ENCODE results near the gene NELL2.
"Not testable (repeated sequence)": the region's sequence is repeated elsewhere in the genome, so short reads cannot be mapped to it uniquely, and the experiment has no call there.

NELL2 gene

GRCh38 chr12:44694017-44694416 lies 182.1 kb downstream of the NELL2 start:
- TF ChIP-seq JUND (IDR thresholded peaks at IDR 0.05; ENCODE audit: low read depth), result no peak
- in situ Hi-C loops (cut with HindIII; ENCODE audit: low pct_unique_long_range_greater_than_20kb, low sequenced_read_pairs), result no loop called here
- DNase-seq (ENCODE audit: low read depth in 1 of 2, low spot score in 1 of 2), result no peak

- peak in 1 of 2 experiments; percentile 23 for DNase-seq (ENCODE audit: low read depth in 1 of 2, low spot score in 1 of 2)
- no peak for TF ChIP-seq JUND (IDR thresholded peaks at IDR 0.05; ENCODE audit: low read depth)
- in situ Hi-C loops (cut with HindIII; ENCODE audit: low pct_unique_long_range_greater_than_20kb, low sequenced_read_pairs), result no loop called here
Observed at GRCh38 chr12:44689587-44689986, 186.5 kb downstream of the NELL2 start.

GRCh38 chr12:44686821-44687432 lies 189.2 kb downstream of the NELL2 start:
- in situ Hi-C loops (cut with HindIII; ENCODE audit: low pct_unique_long_range_greater_than_20kb, low sequenced_read_pairs); DNase-seq (ENCODE audit: low read depth in 1 of 2, low spot score in 1 of 2): not testable (repeated sequence)

GRCh38 chr12:44677724-44678123 lies 198.4 kb downstream of the NELL2 start:
- in situ Hi-C loops (cut with HindIII; ENCODE audit: low pct_unique_long_range_greater_than_20kb, low sequenced_read_pairs), result no loop called here
- no peak for TF ChIP-seq JUND (IDR thresholded peaks at IDR 0.05; ENCODE audit: low read depth)
- no peak for DNase-seq (ENCODE audit: low read depth in 1 of 2, low spot score in 1 of 2)

GRCh38 chr12:44674875-44675274 lies 201.2 kb downstream of the NELL2 start:
- no peak for DNase-seq (ENCODE audit: low read depth in 1 of 2, low spot score in 1 of 2)

GRCh38 chr12:44673811-44674210 lies 202.3 kb downstream of the NELL2 start:
- no peak for TF ChIP-seq JUND (IDR thresholded peaks at IDR 0.05; ENCODE audit: low read depth)
- DNase-seq (ENCODE audit: low read depth in 1 of 2, low spot score in 1 of 2), result no peak

More at GRCh38 chr12:44674875-44675274, 201.2 kb downstream of the NELL2 start:
- in situ Hi-C loops (cut with HindIII; ENCODE audit: low pct_unique_long_range_greater_than_20kb, low sequenced_read_pairs), result no loop called here
- no peak for TF ChIP-seq JUND (IDR thresholded peaks at IDR 0.05; ENCODE audit: low read depth)

GRCh38 chr12:44672042-44672441 lies 204.1 kb downstream of the NELL2 start:
- in situ Hi-C loops (cut with HindIII; ENCODE audit: low pct_unique_long_range_greater_than_20kb, low sequenced_read_pairs), result no loop called here
- no peak for TF ChIP-seq JUND (IDR thresholded peaks at IDR 0.05; ENCODE audit: low read depth)
- DNase-seq (ENCODE audit: low read depth in 1 of 2, low spot score in 1 of 2), result no peak

More at GRCh38 chr12:44673811-44674210, 202.3 kb downstream of the NELL2 start:
- in situ Hi-C loops (cut with HindIII; ENCODE audit: low pct_unique_long_range_greater_than_20kb, low sequenced_read_pairs), result no loop called here

GRCh38 chr12:44668443-44668842 lies 207.7 kb downstream of the NELL2 start:
- no peak for DNase-seq (ENCODE audit: low read depth in 1 of 2, low spot score in 1 of 2)
- TF ChIP-seq JUND (IDR thresholded peaks at IDR 0.05; ENCODE audit: low read depth), result no peak
- in situ Hi-C loops (cut with HindIII; ENCODE audit: low pct_unique_long_range_greater_than_20kb, low sequenced_read_pairs), result no loop called here

- no peak for DNase-seq (ENCODE audit: low read depth in 1 of 2, low spot score in 1 of 2)
- in situ Hi-C loops (cut with HindIII; ENCODE audit: low pct_unique_long_range_greater_than_20kb, low sequenced_read_pairs), result no loop called here
- TF ChIP-seq JUND (IDR thresholded peaks at IDR 0.05; ENCODE audit: low read depth), result no peak
Observed at GRCh38 chr12:44667461-44667860, 208.7 kb downstream of the NELL2 start.

GRCh38 chr12:44663291-44663690 lies 212.8 kb downstream of the NELL2 start:
- TF ChIP-seq JUND (IDR thresholded peaks at IDR 0.05; ENCODE audit: low read depth), result no peak
- no peak for DNase-seq (ENCODE audit: low read depth in 1 of 2, low spot score in 1 of 2)
- in situ Hi-C loops (cut with HindIII; ENCODE audit: low pct_unique_long_range_greater_than_20kb, low sequenced_read_pairs), result no loop called here

- in situ Hi-C loops (cut with HindIII; ENCODE audit: low pct_unique_long_range_greater_than_20kb, low sequenced_read_pairs), result no loop called here
- DNase-seq (ENCODE audit: low read depth in 1 of 2, low spot score in 1 of 2), result no peak
- TF ChIP-seq JUND (IDR thresholded peaks at IDR 0.05; ENCODE audit: low read depth), result no peak
Observed at GRCh38 chr12:44655846-44656245, 220.3 kb downstream of the NELL2 start.

GRCh38 chr12:44654646-44655639 lies 221.2 kb downstream of the NELL2 start:
- no peak for DNase-seq (ENCODE audit: low read depth in 1 of 2, low spot score in 1 of 2)
- no peak for TF ChIP-seq JUND (IDR thresholded peaks at IDR 0.05; ENCODE audit: low read depth)
- in situ Hi-C loops (cut with HindIII; ENCODE audit: low pct_unique_long_range_greater_than_20kb, low sequenced_read_pairs), result no loop called here

- DNase-seq (ENCODE audit: low read depth in 1 of 2, low spot score in 1 of 2), result no peak
- in situ Hi-C loops (cut with HindIII; ENCODE audit: low pct_unique_long_range_greater_than_20kb, low sequenced_read_pairs), result no loop called here
- TF ChIP-seq JUND (IDR thresholded peaks at IDR 0.05; ENCODE audit: low read depth), result no peak
Observed at GRCh38 chr12:44653861-44654527, 222.1 kb downstream of the NELL2 start.

Data from T47D (cell line).